Myocyte (in vitro differentiated cells): ENCODE data around the gene AVPR1B. TPM values are rescaled to one million over a fixed set of nuclear protein-coding genes. Genes with fewer than 3 reads are reported as not detected.

Experiments used
- DNase-seq: peaks from one replicate; pipeline ENCODE4 v3.0.0-alpha.2; 2012; ENCODE audit warnings: low read depth
- polyA plus RNA-seq: library from polyadenylated mRNA; unstranded; fragments of >200 nt; gene quantifications from one replicate; pipeline ENCODE4 v1.2.1, GENCODE V29; 2012; ENCODE audit warnings: missing spikeins
- total RNA-seq: library from RNA; depleted of rRNA; stranded (reverse); fragments of >200 nt; gene quantifications from 2 replicates; pipeline ENCODE4 v1.2.3, GENCODE V29; 2014

The AVPR1B gene, protein sequence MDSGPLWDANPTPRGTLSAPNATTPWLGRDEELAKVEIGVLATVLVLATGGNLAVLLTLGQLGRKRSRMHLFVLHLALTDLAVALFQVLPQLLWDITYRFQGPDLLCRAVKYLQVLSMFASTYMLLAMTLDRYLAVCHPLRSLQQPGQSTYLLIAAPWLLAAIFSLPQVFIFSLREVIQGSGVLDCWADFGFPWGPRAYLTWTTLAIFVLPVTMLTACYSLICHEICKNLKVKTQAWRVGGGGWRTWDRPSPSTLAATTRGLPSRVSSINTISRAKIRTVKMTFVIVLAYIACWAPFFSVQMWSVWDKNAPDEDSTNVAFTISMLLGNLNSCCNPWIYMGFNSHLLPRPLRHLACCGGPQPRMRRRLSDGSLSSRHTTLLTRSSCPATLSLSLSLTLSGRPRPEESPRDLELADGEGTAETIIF
- not detected in 2 replicates for total RNA-seq
- not detected for polyA plus RNA-seq

DNA sequence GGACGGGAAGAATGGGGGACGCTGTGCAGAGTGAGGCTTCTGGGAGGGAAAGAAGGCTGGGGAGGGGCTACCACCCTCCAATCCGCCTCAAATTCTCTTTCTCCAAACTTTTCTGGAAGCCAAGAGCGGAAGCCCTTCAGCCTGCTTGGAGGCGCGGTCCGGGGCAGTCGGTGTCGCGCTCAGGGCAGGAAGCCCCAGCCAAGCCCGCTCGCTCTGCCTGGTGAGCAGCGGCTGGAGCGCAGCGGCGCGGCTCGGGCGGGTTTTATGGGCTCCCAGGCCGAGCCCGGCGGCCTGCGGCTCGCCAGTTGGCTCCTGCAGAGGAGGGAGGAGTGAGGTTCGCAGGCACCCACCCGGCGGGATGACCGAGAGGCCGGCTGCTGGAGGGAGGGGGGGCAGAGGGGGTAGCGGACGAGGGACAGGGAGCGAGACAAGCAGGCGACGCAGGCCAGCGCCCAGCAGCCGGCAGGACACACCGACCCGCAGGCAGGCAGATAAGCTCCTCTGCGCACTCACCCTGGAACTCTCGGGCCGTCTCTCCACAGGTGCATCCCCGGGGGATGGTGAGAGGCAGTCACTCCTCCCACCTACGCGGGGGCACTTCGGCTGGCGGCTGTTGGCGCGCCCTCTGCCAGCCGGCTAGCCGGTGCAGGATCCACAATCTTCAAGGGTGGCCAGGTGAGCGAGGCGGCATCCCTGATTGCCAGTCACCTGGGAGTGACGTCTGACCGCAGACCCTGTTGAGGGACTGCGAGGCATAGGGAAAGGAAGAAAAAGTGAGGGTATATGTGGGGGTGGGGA, at the start of gene AVPR1B:
AVPR1B (minus strand) TSS at position 238 of the 798 bp plus-strand sequence. CDS start 498 bp downstream, outside the sequence.
- DNase-seq, result peak; percentile 54

DNA sequence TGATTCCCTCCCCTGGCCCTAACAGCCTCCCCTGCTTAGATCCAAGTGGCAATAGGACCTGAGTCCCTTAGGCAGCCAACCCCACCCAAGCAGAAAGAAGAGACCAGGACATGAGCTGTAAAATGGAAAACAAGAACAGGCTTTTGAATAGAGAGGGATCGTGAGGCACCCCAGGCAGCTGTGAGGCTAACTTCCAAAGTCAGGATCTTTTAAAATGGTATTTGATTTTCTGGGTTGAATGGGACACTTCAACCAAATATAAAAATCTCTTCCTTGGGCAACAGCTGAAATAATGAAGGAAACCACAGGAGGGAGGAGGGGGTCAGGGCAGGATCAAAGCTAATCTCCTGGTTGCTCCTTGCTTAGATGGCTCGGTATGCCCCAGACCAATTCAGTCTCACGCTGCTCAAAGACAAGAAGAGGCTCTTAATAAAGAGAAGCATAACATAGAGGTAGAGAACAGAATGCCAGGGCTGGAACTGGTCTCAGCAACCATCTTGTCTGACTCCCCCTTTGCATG, 28.6 kb upstream of the AVPR1B start:
- peak; percentile 40 for DNase-seq

DNA sequence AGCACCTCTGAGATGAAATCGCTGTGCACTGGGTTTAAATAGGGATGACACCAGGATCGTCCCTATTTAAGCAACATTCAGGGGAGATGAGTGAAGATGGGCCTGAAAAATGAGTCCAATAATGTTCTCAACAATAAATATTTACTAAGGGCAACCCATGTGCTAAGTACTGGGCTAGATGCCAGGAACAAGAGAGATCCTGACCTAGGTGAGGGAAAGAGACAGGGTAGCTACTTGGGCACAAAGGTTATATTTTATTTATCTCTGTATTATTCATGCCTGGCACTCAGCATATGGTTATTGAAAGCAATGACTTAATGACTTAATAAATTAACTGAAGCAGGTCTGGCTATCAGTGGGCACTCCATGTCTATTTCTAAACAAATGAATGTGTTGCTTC, 27.4 kb upstream of the AVPR1B start:
- DNase-seq, result no peak

DNA sequence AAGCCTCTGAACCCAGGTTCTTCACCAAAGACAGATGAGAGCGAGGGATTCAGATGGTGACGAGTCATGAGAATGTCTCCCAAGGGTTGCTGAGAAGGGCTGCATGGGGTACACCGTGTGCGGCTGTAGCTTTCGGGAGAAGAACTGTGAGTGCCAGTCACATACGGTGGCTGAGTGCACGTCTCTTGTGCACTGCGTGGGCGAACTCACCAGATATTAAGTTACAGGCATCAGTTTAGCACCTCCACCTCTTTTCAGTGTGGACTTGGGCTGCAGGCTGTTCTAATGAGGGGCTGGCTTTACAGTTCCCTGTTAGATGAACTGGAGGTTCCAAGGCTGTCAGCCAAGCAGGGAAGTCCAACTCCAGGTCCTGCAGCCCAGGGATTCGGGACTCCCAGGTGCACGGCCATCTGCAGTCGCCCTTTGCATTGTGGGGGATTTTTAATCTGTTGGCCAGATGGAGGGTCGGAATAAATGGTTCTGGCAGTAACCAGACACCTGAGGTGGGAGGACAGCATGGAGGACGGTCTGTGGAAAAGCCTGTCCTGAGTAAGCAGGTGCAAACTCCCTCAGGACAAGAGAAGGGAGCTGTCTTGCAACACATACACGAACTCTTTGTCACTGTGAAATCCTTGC, 26.5 kb upstream of the AVPR1B start:
- DNase-seq, result no peak

DNA sequence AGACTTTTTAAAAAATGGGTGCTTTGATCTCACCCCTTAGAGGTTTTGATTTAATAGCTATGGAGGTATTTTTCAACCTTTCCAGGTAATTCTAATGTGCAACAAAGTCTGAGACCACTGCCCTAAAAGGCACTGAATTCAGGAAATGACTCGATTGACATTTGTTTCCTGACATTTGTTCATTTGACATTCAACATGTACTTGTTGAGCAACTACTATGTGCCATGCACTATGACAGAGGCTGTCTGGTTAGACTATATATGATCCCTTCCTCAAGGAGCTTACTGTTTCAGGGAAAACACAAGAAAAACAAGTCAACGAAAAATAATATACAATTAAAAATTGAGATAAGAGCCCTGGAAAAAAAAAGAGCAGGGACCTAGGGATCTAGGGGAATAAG, 25.6 kb upstream of the AVPR1B start:
- DNase-seq, result no peak

DNA sequence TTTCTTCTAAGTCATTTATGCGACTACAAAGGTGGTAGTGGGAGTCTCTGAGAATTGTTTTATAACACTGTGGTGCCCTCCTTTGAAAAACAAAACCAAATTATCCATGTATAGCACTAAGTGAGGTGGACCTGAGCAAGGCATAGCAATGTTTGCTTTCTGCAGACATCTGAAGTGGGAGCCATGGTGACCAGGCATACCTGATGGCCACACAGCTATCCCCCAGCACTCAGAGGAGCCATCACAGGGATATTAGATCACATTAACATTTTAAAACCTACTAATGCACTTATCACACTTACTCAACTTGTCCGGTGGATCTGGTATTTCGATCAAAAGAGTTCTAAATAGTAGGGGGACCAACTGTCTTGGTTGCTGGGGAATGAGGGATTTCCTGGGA, 24.8 kb upstream of the AVPR1B start:
- no peak for DNase-seq

DNA sequence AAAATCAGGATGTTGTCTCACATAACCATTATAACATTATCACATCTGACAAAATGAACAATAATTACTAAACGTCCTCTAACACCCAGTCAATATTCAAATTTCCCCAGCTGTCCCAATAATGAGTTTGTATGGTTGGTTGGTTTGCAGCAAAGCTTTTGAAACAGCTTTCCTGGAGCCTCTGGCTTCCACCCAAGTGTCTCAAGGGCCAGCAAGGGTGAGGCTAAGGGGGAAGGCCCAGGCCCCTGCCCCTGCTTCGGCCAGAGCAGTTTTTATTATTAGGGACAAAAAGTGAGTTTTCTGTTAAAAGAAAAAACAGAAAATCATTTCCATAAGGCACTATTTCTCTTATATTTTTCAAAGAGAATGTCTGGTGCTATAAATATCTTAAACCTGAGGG, 19.1 kb upstream of the AVPR1B start:
- DNase-seq, result no peak

DNA sequence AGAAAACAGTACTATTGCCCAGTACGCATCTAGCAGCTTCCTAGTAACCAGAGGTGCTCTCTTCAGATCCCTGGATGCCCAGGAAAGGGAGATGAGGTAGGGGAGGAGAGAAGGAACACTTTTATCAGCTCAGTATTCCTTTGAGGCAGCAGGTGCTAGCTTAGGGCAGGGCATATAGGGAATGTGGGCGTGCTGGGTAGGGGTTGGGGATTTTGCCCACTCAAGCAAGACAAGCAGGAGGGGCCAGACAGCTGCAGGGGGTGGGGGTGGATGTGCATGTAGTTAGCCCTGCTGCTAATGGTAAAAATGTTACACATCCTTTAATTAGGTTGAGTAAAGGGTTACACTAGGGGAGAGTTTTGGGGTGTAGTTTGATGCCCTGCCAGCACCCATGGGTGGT, 18.1 kb upstream of the AVPR1B start:
- DNase-seq, result no peak

DNA sequence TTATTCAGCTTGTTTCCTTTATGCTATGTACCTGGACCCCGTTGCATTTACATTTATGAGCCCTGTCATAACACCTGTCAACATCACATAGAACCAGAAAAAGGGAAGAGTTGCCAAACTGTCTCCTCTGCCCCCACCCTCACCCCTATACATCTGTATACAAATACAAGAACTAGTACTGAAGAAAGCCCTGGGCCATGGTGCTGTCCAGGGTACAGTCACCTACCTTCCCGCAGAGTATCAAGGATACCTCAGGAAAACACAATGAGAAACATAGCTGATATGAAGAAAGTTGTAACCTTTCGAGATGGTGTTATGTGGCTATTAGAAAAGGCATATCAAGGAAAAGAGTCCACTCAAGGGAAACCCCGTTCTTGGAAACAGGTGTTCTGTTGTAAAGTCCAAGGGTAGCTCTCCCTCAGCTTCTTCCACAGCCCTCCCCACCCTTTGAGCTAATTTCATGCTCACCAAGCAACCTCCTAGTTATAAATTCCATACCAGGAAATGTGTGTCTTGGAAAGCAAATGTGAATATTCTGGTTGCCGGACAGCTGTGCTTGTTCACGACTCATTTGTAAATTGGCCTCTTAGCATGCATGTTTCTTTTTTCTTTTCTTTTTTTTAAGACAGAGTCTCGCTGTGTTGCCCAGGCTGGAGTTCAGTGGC, 16.7 kb upstream of the AVPR1B start:
- no peak for DNase-seq

DNA sequence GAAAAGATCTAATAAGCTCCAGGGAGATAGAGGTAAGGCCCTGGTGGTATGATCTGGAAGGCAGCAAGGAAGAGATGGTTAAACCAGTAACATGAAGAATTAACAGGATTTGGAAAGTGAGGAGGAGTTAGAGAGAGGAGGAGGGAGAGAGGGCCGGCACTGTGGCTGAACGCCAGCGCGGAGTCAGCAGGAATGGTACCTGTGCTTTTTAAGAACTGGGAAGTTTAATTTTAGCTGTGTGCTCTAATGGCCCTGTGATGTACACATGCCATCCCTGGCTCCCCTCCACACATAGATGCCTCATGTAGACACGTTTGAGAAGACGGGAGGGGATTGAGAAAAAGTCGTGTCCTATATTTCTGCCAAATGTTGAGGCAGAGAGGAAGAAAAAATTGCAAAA, 13.8 kb upstream of the AVPR1B start:
- DNase-seq, result no peak

DNA sequence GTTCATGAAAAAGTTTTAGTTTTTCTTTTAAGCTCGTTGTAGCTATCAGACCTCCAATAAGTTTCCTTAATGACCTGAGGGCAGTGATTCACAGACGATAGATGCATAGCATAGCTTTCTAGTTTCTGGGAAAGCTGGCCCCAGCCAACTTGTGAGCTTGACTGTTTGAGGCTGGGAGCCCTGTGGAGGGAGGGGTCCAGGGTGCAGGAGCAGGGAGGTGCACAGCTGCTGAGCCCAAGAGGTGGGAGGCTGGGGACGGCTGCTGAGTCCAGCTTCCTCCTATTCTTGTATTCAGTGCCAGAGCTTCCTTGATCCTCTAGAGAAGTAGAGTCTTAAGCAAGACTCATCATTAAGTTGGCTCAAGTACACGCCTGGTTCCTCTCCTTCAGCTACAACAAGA, 11.0 kb upstream of the AVPR1B start:
- no peak for DNase-seq

DNA sequence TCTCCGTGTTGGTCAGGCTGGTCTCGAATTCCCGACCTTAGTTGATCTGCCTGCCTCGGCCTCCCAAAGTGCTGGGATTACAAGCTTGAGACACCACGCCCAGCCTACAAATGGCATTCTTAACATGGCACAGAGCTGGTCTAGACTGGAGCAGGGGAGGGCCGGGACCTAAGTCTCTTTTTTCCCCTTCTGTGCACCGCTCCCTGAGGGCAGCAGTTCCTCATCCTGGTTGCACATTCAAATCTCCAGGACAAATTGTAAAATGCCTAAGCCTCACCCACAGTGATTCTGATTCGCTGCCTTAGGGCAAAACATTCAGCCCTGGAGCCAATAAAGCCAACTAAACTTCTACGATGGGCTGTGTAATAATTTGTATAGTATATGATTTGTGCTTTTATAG, 10.1 kb upstream of the AVPR1B start:
- DNase-seq, result no peak

DNA sequence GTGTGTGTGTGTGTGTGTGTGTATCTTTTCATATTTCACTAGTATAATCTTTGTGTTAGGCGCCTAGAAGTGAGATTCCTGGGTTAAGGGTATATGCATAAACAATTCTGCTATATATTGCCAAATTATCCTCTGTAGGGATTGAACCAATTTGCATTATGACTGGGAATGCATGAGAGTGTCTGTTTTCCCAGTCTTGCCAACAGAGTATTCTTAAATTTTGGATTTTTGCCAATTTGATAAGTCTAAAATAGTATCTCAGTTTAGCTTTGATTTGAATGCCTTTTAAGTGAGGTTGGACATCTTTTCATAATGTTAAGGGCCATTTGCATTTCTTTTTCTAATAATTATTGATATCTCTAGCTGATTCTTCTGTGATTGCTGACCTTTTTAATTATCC, 8.2 kb upstream of the AVPR1B start:
- DNase-seq, result no peak

DNA sequence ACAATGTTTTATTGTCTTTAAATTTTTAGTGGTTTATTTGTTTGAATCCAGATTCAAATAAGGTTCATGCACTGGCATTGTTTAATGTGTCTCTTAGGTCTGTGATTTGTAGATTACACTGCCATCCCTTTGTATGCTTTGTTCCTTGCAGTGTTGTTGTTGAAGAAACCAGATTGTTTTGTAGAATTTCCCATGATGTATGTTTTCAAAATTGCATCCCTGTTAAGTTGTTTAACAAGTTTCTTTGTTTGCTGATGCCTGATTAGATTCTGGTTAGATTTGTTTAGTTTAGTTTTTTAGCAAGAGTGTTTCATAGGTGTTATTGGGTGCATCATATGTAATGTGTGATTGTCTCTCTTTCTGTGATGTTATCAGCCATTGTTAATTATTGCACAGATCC, 5.5 kb upstream of the AVPR1B start:
- DNase-seq, result no peak

DNA sequence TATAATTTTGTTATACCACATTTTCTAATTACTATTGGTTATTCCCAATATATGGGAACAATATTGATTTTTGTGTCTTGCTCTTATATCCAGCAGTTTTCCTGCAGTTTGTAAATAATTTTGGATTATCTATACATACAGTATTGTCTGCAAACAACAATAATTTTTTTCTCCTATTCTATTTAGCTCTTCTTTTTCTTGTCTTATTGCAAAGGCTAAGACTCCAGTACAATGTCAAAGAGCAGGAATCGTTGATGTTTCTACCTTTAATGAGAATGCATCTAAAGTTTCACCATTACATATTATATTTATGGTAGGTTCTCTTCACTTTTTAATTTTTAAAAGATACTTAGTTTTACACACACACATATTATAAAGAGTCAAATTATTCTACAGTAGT, 4.1 kb upstream of the AVPR1B start:
- DNase-seq, result no peak

DNA sequence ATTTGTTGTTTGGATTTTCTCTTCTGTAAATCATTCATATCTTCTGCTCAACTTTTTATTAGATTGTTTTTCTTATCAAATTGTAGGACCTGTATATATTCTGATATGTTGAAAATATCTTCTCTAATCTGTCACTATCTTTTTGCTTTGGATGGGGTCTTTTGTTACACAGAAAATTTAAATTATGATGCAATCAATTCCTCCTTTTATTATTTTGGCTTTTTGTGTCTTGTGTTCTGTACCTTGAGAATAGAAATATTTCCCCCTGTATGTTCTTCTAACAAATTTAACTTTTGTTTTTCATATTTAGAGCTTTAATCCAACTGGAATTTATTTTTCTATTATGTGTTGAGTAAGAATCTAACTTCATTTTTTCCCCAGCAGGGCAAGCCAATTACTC, 3.2 kb upstream of the AVPR1B start:
- no peak for DNase-seq

DNA sequence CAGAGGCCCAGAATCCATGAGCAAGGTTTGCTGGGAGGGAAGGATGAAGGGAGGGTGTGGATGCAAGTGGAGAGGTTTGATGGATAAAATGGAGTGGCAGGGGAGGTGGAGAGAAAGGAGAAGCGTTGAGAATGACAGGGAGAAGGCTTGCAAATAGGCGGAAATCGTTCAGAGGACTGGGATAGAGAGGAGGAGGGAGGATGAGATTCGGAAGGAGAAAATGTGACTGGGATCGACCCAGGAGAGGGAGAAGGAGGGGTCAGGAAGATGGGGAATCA, 376 bp downstream of the AVPR1B start:
- no peak for DNase-seq

DNA sequence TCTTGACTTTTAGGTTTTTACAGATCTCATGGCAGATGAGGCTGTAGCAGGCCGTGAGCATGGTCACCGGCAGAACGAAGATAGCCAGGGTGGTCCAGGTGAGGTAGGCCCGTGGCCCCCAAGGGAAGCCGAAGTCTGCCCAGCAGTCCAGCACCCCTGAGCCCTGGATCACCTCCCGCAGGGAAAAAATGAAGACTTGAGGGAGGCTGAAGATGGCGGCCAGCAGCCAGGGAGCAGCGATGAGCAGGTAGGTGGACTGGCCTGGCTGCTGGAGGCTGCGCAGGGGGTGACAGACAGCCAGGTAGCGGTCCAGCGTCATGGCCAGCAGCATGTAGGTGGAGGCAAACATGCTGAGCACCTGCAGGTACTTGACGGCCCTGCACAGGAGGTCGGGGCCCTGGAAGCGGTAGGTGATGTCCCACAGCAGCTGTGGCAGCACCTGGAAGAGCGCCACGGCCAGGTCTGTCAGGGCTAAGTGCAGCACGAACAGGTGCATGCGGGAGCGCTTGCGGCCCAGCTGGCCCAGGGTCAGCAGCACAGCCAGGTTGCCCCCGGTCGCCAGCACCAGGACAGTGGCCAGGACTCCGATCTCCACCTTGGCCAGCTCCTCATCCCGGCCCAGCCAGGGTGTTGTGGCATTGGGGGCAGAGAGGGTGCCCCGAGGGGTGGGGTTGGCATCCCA, 856 bp downstream of the AVPR1B start:
- no peak for DNase-seq

DNA sequence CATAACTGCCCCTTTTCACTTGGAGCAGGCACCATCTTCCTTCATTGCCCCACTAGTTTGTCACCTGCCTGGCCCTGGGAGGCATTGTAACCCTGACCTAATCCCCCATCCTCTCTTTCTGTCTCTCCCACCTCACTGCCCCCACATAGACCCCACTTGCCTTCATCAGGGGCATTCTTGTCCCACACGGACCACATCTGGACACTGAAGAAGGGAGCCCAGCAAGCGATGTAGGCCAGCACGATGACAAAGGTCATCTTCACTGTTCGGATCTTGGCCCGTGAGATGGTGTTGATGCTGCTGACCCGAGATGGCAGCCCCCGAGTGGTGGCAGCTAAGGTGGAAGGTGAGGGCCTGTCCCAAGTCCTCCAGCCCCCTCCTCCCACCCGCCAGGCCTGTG, 1.4 kb downstream of the AVPR1B start:
- no peak for DNase-seq

DNA sequence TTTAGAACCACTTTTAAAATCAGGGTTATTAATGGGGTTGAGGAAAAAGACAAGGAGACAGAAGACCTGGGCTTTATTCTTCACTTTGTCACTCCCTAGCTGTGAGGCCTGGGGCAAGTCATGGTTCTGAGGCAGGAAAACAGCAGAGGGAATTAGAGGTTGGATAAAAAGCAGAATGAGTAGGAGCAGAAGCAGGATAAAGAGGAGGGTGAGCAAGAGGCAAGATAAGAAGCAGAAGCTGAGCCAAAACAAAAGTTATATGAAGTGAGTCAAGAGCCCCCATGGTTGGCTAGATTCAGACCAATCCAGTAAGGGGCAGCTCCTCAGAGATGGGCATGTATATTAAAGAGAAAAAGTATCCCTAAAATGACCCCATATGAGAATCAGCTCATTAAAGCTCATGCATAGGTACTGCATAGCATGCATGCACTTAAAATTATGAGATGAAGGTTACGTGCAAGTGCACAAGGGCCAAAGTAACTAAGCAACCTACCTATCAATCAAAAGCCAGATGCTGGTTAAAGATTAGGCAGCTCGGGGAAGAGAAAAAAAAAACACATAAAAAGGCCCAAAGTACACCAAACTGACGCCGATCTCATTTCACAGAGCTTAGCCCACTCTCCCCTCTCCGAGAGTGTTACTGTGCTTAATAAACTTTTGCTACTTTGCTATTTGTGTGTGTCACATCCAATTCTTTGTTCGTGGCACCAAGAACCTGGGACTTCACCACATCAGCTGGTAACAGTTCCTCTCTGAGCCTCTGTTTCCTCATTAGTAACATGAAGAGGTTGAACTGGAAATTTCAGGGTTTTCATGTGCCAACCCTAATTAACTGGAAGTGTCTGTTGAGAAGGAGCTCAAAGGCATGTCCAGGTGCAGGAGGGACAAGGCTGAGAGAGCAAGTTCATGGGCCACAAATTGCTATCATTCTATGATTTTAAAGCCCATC, 2.2 kb downstream of the AVPR1B start:
- no peak for DNase-seq
